Tibial nerve (tissue), 3 donors: ENCODE results near the gene TEX264.

ENCODE experiments used
- POLR2A ChIP-seq, 2 donors: fragments of 450-650 bp; IDR thresholded peaks; one replicate each; pipeline ENCODE4 v1.6.1; 2017; ENCODE audit warnings: antibody characterized with exemption in 2 of 2, mild to moderate bottlenecking in 2 of 2, moderate library complexity in 2 of 2
- TF ChIP-seq, protein P1 (sequence below), 5 experiments: fragments of 200-600 bp in 3 of 5; fragments of 450-650 bp in 2 of 5; sonication (generic) in 3 of 5; IDR thresholded peaks; one replicate each; pipeline ENCODE4 v1.5.1; 2016 to 2019; ENCODE audit warnings: antibody characterized with exemption in 5 of 5, mild to moderate bottlenecking in 3 of 5, moderate library complexity in 2 of 5

DNA sequence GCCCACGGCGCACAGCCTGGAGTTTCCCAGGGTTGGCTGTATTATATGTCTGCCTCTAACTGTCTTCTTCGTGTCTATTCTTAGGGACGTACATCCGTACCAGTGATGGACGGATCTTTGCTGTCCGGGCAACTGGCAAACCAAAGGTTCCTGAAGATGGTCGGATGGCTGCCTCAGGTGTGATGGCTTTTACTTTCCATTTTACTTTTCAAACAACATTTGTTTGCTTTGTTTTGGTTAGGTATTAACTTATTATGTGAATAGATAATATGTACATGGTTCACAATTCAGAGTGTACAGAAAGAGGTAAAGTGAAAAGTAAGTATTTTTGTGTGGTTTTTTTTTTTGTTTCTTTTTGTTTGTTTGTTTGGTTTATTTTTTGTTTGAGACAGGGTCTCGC, 11.1 kb upstream of the TEX264 start:
- TF ChIP-seq, protein P1, sequence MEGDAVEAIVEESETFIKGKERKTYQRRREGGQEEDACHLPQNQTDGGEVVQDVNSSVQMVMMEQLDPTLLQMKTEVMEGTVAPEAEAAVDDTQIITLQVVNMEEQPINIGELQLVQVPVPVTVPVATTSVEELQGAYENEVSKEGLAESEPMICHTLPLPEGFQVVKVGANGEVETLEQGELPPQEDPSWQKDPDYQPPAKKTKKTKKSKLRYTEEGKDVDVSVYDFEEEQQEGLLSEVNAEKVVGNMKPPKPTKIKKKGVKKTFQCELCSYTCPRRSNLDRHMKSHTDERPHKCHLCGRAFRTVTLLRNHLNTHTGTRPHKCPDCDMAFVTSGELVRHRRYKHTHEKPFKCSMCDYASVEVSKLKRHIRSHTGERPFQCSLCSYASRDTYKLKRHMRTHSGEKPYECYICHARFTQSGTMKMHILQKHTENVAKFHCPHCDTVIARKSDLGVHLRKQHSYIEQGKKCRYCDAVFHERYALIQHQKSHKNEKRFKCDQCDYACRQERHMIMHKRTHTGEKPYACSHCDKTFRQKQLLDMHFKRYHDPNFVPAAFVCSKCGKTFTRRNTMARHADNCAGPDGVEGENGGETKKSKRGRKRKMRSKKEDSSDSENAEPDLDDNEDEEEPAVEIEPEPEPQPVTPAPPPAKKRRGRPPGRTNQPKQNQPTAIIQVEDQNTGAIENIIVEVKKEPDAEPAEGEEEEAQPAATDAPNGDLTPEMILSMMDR (IDR thresholded peaks at IDR 0.05), result no peak
- no peak for TF ChIP-seq POLR2A (IDR thresholded peaks at IDR 0.05)
